ENCODE results near the gene CERS4.

- no peak for TF ChIP-seq CTCF (IDR thresholded peaks at IDR 0.05)
- TF ChIP-seq POLR2A (IDR thresholded peaks at IDR 0.05): no peak
Observed at GRCh38 chr19:8208119-8208921, 850 bp upstream of the CERS4 start.
